Smooth muscle cell (in vitro differentiated cells): Measurements from ENCODE around the gene DMD. TPM values are rescaled to one million over a fixed set of nuclear protein-coding genes. Genes with fewer than 3 reads are reported as not detected.

Experiments used
- DNase-seq: peaks from one replicate; lab custom pipeline; 2025; ENCODE audit not compliant: unreplicated experiment; lab: John Stamatoyannopoulos, UW
- H2AFZ ChIP-seq: fragments of 200-600 bp; sonication (generic); 2 replicates; pipeline ENCODE4 v1.6.0; 2016; ENCODE audit warnings: antibody characterized with exemption, low read depth, mild to moderate bottlenecking
- H3F3A ChIP-seq: fragments of 200-600 bp; sonication (generic); 2 replicates; pipeline ENCODE4 v1.6.0; 2017; ENCODE audit warnings: antibody characterized with exemption, low read depth
- H3K27ac ChIP-seq: fragments of 200-600 bp; sonication (generic); 2 replicates; pipeline ENCODE4 v1.5.1; 2016; ENCODE audit warnings: low read depth, mild to moderate bottlenecking
- H3K27me3 ChIP-seq: fragments of 200-600 bp; sonication (generic); 2 replicates; pipeline ENCODE4 v1.6.1; 2016; ENCODE audit warnings: low read depth, mild to moderate bottlenecking
- H3K36me3 ChIP-seq: fragments of 200-600 bp; sonication (generic); 2 replicates; pipeline ENCODE4 v1.5.1; 2016; ENCODE audit warnings: low read depth
- H3K4me1 ChIP-seq: fragments of 200-600 bp; sonication (generic); 2 replicates; pipeline ENCODE4 v1.5.1; 2016; ENCODE audit warnings: low read depth
- H3K4me2 ChIP-seq: fragments of 200-600 bp; sonication (generic); 2 replicates; pipeline ENCODE4 v1.6.0; 2016; ENCODE audit warnings: mild to moderate bottlenecking
- H3K4me3 ChIP-seq: fragments of 200-600 bp; sonication (generic); 2 replicates; pipeline ENCODE4 v1.5.1; 2016; ENCODE audit warnings: mild to moderate bottlenecking
- H3K79me2 ChIP-seq: fragments of 200-600 bp; sonication (generic); 2 replicates; pipeline ENCODE4 v1.6.0; 2016; ENCODE audit warnings: low read depth, mild to moderate bottlenecking
- H3K9ac ChIP-seq: fragments of 200-600 bp; sonication (generic); 2 replicates; pipeline ENCODE4 v1.6.0; 2016; ENCODE audit warnings: low read depth
- H3K9me3 ChIP-seq: fragments of 200-600 bp; sonication (generic); replicated peaks from 2 replicates; pipeline ENCODE4 v1.5.1; 2016; ENCODE audit warnings: low read depth
- H4K20me1 ChIP-seq: fragments of 200-600 bp; sonication (generic); 2 replicates; pipeline ENCODE4 v1.6.0; 2016; ENCODE audit warnings: low read depth
- CTCF ChIP-seq: fragments of 200-600 bp; sonication (generic); IDR thresholded peaks from 2 replicates; pipeline ENCODE4 v1.5.1; 2017; ENCODE audit warnings: borderline replicate concordance, mild to moderate bottlenecking, antibody characterized with exemption; ENCODE audit not compliant: insufficient read depth, poor library complexity, severe bottlenecking
- WGBS: methylation state at CpG from one replicate; pipeline ENCODE4 v1.1.7; 2016; ENCODE audit warnings: low lambda C conversion rate; 5-methylcytosine and 5-hydroxymethylcytosine counted together
- polyA plus RNA-seq: library from polyadenylated mRNA; unstranded; fragments of >200 nt; fragmentation: Nextera tagmentation; extraction: Ambion mirVana; gene quantifications from 2 replicates; pipeline ENCODE4 v1.2.1, GENCODE V29; 2016
- total RNA-seq: library from RNA; depleted of rRNA; stranded (reverse); fragments of >200 nt; gene quantifications from 2 replicates; pipeline ENCODE4 v1.2.3, GENCODE V29; 2014

The DMD gene
- total and polyA plus RNA-seq, 2 experiments from 2014 or later: 12.3 to 12.6 TPM

GRCh38 chrX:31969714-31970113 is 1241.6 kb downstream of the DMD start:
- no peak for DNase-seq
- H3K4me2 ChIP-seq: no peak overlapping the region
- no peaks in the 10 kb centered on the region for H3K27me3 ChIP-seq
- 81% methylated on average over 5 of the region's 5 CpGs for WGBS
- no peak overlapping the region for H3K9ac ChIP-seq
- H3K9me3 ChIP-seq: no peaks in the 10 kb centered on the region
- H3K79me2 ChIP-seq: no peaks in the 10 kb centered on the region
- no peak overlapping the region for H3K4me3 ChIP-seq
- no peaks in the 10 kb centered on the region for H3F3A ChIP-seq
- no peaks in the 10 kb centered on the region for H4K20me1 ChIP-seq
- H2AFZ ChIP-seq: no peak overlapping the region
- no peak for TF ChIP-seq CTCF
- H3K27ac ChIP-seq: no peak overlapping the region
- no peaks in the 10 kb centered on the region for H3K4me1 ChIP-seq
- H3K36me3 ChIP-seq: no peaks in the 10 kb centered on the region

- H3K4me1 ChIP-seq: no peaks in the 10 kb centered on the region
These were observed 1249.1 kb downstream of the DMD start for GRCh38 chrX:31962256-31962655.

GRCh38 chrX:31934842-31935370 is 1276.4 kb downstream of the DMD start:
- Histone ChIP-seq H3K9ac (no peak overlapping the region), H3K4me2 (no peak overlapping the region), H3K4me3 (no peak overlapping the region), H2AFZ (no peak overlapping the region), H4K20me1 (no peaks in the 10 kb centered on the region), H3K4me1 (peaks cover 3% of the 10 kb centered on the region), H3K27ac (no peak overlapping the region), H3K9me3 (no peaks in the 10 kb centered on the region), H3K27me3 (no peaks in the 10 kb centered on the region), H3F3A (no peaks in the 10 kb centered on the region), H3K79me2 (no peaks in the 10 kb centered on the region), H3K36me3 (no peaks in the 10 kb centered on the region)
- no peak for DNase-seq
- 62% methylated on average over 5 of the region's 5 CpGs for WGBS
- no peak for TF ChIP-seq CTCF

More at GRCh38 chrX:31962256-31962655, 1249.1 kb downstream of the DMD start:
- no peak for DNase-seq
- Histone ChIP-seq H3K9me3 (no peaks in the 10 kb centered on the region), H3K36me3 (no peaks in the 10 kb centered on the region), H4K20me1 (no peaks in the 10 kb centered on the region), H3K27ac (no peak overlapping the region), H3F3A (no peaks in the 10 kb centered on the region), H3K4me3 (no peak overlapping the region), H2AFZ (no peak overlapping the region), H3K79me2 (no peaks in the 10 kb centered on the region), H3K27me3 (no peaks in the 10 kb centered on the region), H3K9ac (no peak overlapping the region), H3K4me2 (no peak overlapping the region)
- no peak for TF ChIP-seq CTCF
- 88% methylated on average over 1 of the region's 1 CpG for WGBS

GRCh38 chrX:31934015-31934414 is 1277.3 kb downstream of the DMD start:
- Histone ChIP-seq H3K79me2 (no peaks in the 10 kb centered on the region), H3K36me3 (no peaks in the 10 kb centered on the region), H4K20me1 (no peaks in the 10 kb centered on the region), H3K27ac (no peak overlapping the region), H3K4me2 (no peak overlapping the region), H3K9ac (no peak overlapping the region), H3F3A (no peaks in the 10 kb centered on the region), H3K4me3 (no peak overlapping the region), H3K9me3 (no peaks in the 10 kb centered on the region), H2AFZ (no peak overlapping the region), H3K27me3 (no peaks in the 10 kb centered on the region), H3K4me1 (peaks cover 3% of the 10 kb centered on the region)
- WGBS: 70% methylated on average over 3 of the region's 3 CpGs
- DNase-seq: no peak
- TF ChIP-seq CTCF: no peak
